AML-193 (cell line): ENCODE measurements around the gene RAB40A.
A peak's percentile ranks its signal among the peaks of the same experiment; 100 is the strongest.

Experiments
- DNase-seq, 2 experiments: peaks; one replicate each; lab custom pipeline; 2025; lab: John Stamatoyannopoulos, UW

Gene RAB40A

DNA sequence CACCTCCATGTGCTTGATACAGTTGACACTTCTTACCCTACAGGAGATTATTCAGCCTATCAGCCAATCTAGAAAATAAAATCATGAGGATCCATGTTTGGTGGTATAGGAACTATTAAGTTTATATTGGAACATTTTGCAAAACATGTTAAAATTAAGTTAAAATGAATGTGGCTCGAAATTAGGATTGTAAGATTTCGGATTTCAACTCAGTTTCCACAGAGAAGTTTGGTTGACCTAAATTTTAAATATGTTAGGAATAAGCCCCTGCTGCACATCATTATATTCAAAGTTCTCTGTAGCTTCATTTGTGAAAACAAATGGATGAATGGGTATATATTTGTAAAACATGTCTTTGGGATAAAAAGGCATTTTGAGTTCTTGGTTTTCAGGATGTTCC is at the start of gene RAB40A:
Gene RAB40A, minus strand, starts transcription at position 101 of the 400 bp plus-strand sequence. CDS start 18,733 bp downstream, outside the sequence.
- DNase-seq: no peak

- no peak for DNase-seq
Measured at GRCh38 chrX:103565752-103566151, 46.5 kb upstream of the RAB40A start.

GRCh38 chrX:103565197-103565596 is 45.9 kb upstream of the RAB40A start:
- DNase-seq: no peak

DNA sequence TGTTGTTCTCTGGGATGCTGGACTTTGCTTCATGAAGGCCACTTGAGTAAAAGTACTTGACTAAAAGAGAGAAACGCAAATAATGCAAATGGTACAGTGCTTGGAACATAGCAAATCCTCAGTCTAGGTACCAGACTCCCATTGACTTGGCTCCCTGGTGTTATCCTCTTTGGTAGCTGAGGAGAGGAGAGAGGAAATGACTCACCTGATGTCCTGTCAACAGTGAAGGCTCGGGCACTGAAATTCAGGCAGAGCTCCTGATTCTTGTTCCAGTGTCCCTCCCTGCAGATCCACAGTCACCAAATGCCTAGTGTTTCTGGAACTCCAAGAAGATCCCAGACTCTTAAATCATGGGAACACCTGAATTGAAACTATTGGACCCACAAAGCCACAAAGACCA is 43.5 kb upstream of the RAB40A start:
- no peak for DNase-seq

GRCh38 chrX:103560256-103560655 is 41.0 kb upstream of the RAB40A start:
- no peak for DNase-seq

DNA sequence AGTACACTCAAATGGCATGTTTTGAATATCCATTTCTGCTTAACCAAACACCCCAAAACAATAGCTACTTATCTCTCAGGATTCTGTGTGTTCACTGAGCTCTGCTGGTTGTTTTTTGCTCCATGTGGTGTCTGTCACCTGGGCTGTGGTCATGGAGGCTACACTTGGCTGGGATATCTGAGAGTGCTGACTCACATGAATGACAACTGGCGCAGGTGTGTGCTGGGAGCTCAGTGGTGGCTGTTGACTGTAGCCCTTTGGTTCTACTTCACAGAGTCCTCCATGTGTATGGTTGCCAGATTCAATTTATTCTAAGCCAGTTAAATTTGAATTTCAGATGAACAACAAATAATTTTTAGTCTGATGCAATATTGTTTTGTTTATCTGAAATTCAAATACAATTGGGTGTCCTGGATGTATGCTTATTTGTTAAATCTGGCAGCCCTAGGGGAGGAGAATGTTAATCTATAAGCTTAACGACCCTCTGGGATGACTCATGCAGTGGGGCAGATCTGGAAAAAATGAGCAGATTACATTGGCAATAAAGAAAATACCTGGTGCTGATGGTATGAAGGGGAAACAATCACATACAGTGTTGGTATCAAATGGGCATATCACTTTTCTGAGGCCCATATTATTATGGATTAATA is 37.8 kb upstream of the RAB40A start:
- no peak for DNase-seq

DNA sequence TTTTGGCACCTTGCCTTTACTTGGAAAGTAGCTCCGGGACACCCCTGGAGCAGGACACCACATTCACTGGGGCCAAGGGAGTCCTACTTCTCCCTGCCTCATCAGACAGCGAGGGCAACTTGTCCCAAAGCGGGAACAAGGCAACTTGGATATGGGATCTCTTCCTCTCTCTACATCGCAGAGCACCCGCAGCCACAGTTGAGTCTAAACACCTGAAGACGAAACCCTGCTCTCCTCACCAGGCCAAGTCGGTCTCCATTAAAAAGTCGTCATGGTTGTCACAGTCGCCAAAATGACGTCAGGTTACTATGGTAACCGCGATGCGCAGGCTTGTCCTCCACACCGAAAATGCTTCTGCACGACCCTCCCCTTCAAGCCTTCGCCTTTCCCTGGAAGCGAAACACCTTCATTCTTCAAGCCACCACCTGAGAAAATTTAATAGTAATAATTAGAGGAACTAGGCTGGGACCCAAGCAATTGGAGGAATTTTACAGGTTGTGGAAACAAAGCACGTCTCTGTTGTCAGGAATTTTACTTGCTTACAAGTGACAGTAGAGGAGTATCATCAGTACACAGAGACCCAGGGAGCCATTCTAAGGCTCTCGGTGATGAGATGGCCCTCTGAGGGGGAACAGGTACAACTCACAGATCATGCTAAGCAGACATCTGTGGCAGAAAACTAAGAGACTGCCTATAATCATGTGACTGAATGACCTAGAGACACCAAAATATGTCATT is 35.6 kb upstream of the RAB40A start:
- peak; percentile 25 to 45 for DNase-seq

DNA sequence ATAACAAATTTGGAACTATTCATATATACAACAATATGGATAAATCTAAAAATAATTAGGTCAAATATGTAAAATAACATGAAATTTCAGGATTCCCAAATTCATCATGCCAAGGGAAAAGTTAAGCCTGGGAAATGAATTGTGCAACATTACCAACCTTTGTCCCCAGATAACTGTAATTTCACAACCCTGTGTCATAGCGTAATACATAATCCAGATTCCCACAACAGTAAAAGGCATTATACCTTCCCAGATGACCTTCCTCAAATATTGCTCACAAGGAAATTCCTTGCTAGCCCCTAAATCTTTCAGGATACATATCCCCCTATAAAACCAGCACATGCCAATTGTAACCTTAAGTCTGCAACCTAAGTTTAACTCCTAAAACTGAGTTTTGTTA is 32.9 kb upstream of the RAB40A start:
- DNase-seq: no peak

GRCh38 chrX:103550415-103551051 is 31.2 kb upstream of the RAB40A start:
- no peak for DNase-seq

DNA sequence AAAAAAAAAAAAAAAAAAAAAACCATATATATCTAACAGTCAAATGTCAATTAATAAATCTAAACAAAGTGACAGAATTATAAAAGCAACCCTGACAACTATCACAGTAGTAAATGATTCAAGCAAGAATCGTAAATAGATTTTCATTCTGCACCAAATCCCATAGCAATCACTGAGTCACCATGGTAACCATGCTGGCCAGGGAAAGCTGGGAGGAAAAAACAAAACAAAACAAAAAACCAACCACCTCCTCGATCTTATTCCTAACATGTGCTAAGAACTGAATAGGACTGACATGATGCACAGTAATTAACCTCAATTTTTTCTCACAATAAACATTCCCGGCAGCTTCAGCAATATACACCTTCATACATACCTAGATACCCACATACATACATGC is 30.6 kb upstream of the RAB40A start:
- DNase-seq: no peak

GRCh38 chrX:103540145-103540544 is 20.9 kb upstream of the RAB40A start:
- DNase-seq: no peak

DNA sequence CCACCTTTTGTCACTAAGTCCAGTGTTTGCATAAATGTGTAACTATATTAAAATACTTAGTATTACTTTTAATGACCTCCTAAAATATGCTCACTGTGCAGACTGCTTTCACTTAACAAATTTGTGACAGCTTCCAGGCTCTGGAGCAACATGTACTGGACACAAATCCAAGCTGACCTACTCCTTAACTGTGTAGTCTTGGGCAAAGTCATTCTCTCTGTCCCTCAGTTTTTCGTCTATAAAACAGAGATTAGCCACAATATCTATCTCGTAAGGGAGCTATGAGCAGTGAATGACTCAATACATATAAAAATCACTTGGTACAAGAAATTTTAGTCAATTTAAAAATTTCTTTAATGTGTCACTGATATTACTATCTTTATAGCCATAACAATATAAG is 20.4 kb upstream of the RAB40A start:
- DNase-seq: no peak

DNA sequence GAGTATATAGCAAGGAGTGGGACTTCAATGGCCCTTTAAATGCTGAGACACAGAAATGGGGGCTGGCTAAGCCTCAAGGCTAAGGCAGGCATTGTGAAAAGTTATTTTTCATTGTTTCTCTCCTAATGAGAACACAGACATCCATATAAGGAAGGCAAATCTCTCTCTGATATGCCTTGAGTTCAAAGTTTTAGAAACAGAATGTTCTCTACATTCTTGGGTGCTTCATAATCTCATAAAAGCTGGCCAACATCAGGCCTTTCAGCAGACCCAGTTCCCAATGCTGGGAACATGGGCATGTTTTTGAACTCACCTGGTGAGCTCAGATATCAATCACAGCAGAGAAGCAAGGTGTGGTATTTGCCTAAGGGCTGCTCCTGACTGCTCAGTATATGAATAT is 19.4 kb upstream of the RAB40A start:
- DNase-seq: no peak

- no peak for DNase-seq
Measured at GRCh38 chrX:103537871-103538387, 18.6 kb upstream of the RAB40A start.

GRCh38 chrX:103536732-103537131 is 17.4 kb upstream of the RAB40A start:
- no peak for DNase-seq

DNA sequence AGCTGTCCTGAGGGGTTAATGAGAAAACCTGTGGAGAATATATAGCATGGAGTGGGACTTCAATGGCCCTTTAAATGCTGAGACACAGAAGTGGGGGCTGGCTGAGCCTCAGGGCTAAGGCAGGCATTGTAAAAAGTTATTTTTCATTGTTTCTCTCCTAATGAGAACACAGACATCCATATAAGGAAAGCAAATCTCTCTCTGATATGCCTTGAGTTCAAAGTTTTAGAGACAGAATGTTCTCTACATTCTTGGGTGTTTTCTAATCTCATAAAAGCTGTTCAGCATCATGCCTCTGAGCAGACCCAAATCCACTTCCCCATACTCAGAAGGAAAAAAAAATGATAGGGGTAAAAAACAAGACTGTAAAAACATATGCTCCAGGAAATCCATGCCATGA is 16.8 kb upstream of the RAB40A start:
- DNase-seq: no peak

DNA sequence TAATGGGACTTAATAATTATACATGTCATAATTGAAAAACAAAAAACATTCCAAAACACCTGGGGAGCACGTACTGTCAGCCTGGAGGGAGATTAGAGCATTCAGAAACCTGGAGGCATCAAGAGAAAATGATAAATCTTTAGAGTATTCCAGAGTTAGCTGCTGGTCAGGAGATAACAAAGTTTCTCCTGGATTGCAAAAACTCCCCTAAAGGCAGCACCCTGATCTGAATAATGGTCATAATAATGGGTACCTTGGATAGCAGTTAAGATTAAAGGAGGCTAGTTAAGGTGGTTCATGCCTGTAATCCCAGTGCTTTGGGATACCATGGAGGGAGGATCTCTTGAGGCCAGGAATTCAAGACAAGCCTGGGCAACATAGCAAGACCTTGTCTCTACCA is 15.9 kb upstream of the RAB40A start:
- no peak for DNase-seq

DNA sequence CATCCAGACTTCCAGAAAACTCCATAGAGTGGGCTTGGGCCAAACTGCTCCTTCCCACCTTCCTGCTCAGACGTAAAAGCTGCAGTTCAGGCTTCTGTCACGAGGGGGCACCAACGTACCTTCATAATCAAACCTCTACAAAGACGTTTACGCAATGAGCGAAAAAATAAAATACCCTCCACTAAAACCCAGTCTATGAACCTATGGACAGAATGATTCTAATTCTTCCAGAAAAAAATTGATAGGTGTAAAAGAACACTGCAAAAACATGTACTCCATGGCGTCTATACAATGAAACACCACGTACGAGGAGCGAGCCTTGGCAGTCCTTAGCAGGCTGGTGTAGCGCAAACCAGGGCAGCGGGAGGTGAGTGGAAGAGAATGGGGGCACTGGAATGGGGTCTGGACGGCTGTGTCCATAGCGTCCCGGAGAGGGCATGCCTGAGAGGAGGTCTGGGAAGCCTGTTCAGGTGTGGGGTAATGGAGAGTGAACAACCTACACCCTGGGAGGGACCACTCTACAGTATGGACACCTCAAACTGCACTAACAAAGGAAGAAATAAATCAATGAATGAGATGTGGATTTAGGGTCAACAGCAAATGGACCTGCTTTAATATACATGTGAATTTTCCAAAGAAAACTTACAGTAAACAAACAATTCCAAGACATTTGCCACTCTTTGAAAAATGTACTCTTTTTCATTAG is 14.4 kb upstream of the RAB40A start:
- peak; percentile 35 for DNase-seq

- no peak for DNase-seq
Measured at GRCh38 chrX:103531002-103531401, 11.7 kb upstream of the RAB40A start.

GRCh38 chrX:103530545-103530944 is 11.3 kb upstream of the RAB40A start:
- no peak for DNase-seq

GRCh38 chrX:103529550-103529949 is 10.3 kb upstream of the RAB40A start:
- DNase-seq: no peak

DNA sequence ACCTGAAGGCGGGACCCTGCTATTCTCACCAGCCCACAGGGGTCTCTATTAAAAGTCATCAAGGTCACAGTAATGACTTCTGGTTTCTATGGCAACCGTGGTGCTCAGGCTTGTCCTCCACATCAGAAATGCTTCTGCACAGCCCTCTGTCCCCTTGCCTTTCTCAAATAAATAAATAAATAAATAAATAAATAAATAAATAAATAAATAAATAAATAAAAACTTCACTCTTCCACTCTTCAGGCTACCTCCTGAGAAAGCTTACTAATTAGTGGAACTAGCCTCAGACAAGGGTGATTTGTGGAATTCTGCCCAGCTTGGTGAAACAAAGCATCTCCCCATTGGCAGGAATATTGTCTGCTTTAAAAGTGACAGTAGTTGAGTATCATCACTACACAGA is 5.5 kb upstream of the RAB40A start:
- no peak for DNase-seq
